Measurements from ENCODE around the gene SPN.
"Not testable (repeated sequence)": the region's sequence is repeated elsewhere in the genome, so short reads cannot be mapped to it uniquely, and the experiment has no call there.

Gene SPN

GRCh38 chr16:29678691-29679267 lies 15.7 kb downstream of the SPN start, which contains the start of gene QPRT:
TSS of gene QPRT (plus strand) at chr16:29679180. CDS start at chr16:29679198, 18 bp downstream.
- peak; percentile 76 for DNase-seq

- DNase-seq, result peak; percentile 65
Measured at GRCh38 chr16:29680180-29680598, 17.1 kb downstream of the SPN start.

GRCh38 chr16:29683543-29684090 lies 20.6 kb downstream of the SPN start:
- no peak for DNase-seq

- DNase-seq, result no peak
Measured at GRCh38 chr16:29684679-29685078, 21.6 kb downstream of the SPN start.

- DNase-seq, result peak; percentile 46
Measured at GRCh38 chr16:29686740-29687332, 23.8 kb downstream of the SPN start.

GRCh38 chr16:29687755-29688154 lies 24.7 kb downstream of the SPN start:
- DNase-seq, result no peak

GRCh38 chr16:29688172-29688571 lies 25.1 kb downstream of the SPN start:
- DNase-seq, result no peak

GRCh38 chr16:29689490-29690351 lies 26.7 kb downstream of the SPN start:
- peak; percentile 64 for DNase-seq

- DNase-seq, result not testable (repeated sequence)
Measured at GRCh38 chr16:29692606-29693005, 29.6 kb downstream of the SPN start.

- DNase-seq, result no peak
Measured at GRCh38 chr16:29694384-29695195, 31.5 kb downstream of the SPN start.

- not testable (repeated sequence) for DNase-seq
Measured at GRCh38 chr16:29695675-29696074, 32.6 kb downstream of the SPN start.

GRCh38 chr16:29696881-29697331 lies 33.9 kb downstream of the SPN start:
- no peak for DNase-seq

- DNase-seq, result no peak
Measured at GRCh38 chr16:29697391-29697790, 34.3 kb downstream of the SPN start.

GRCh38 chr16:29698042-29698441 lies 35.0 kb downstream of the SPN start:
- no peak for DNase-seq

GRCh38 chr16:29698484-29699323 lies 35.7 kb downstream of the SPN start:
- no peak for DNase-seq

- DNase-seq, result no peak
Measured at GRCh38 chr16:29699324-29700219, 36.5 kb downstream of the SPN start.

GRCh38 chr16:29700253-29700987 lies 37.4 kb downstream of the SPN start:
- peak; percentile 47 for DNase-seq

GRCh38 chr16:29701214-29701555 lies 38.1 kb downstream of the SPN start:
- DNase-seq, result no peak

GRCh38 chr16:29702269-29702668 lies 39.2 kb downstream of the SPN start:
- no peak for DNase-seq

GRCh38 chr16:29705030-29705429 lies 42.0 kb downstream of the SPN start:
- no peak for DNase-seq

All from GF-D8 (cell line).